Epithelial cell of prostate (primary cell): ENCODE data around the gene NPLOC4.
"Not testable (repeated sequence)": the region's sequence is repeated elsewhere in the genome, so short reads cannot be mapped to it uniquely, and the experiment has no call there.

Source experiments
- DNase-seq: peaks from one replicate; pipeline ENCODE4 v3.0.0-alpha.2; 2011; ENCODE audit warnings: low read depth, low spot score
- H3K27ac ChIP-seq: fragments of 450-650 bp; 2 replicates; pipeline ENCODE4 v1.5.1; 2017; ENCODE audit warnings: mild to moderate bottlenecking

The NPLOC4 gene

GRCh38 chr17:81636505-81637288 lies at the start of gene NPLOC4, which contains the start of gene TSPAN10:
NPLOC4 (minus strand) TSS chr17:81637112; CDS start chr17:81636930, 182 bp downstream.
TSPAN10 (plus strand) TSS chr17:81637196; CDS start chr17:81642413, 5,217 bp downstream.
- H3K27ac ChIP-seq, result peak within 1 kb of the TSS; percentile 86
- peak; percentile 26 for DNase-seq

- no peak overlapping the region for H3K27ac ChIP-seq
- no peak for DNase-seq
Observed at GRCh38 chr17:81686614-81687013, 49.7 kb upstream of the NPLOC4 start.

- H3K27ac ChIP-seq, result peak overlapping the region; percentile 98
- peak; percentile 63 for DNase-seq
Observed at GRCh38 chr17:81685108-81685507, 48.2 kb upstream of the NPLOC4 start.

- peak overlapping the region; percentile 98 for H3K27ac ChIP-seq
- DNase-seq, result peak; percentile 34
Observed at GRCh38 chr17:81684442-81684911, 47.6 kb upstream of the NPLOC4 start.

- DNase-seq, result peak; percentile 93
- peak within 1 kb of the TSS; percentile 98 for H3K27ac ChIP-seq
Observed at GRCh38 chr17:81683584-81684441, 46.9 kb upstream of the NPLOC4 start, which contains the start of the genes ARL16 and HGS. ARL16 (minus strand) TSS chr17:81683797; CDS start chr17:81683753, 44 bp downstream. HGS (plus strand) TSS chr17:81684011; CDS start chr17:81684067, 56 bp downstream.

- peak overlapping the region; percentile 98 for H3K27ac ChIP-seq
- no peak for DNase-seq
Observed at GRCh38 chr17:81683208-81683583, 46.3 kb upstream of the NPLOC4 start.

GRCh38 chr17:81682565-81683207 lies 45.8 kb upstream of the NPLOC4 start:
- H3K27ac ChIP-seq, result peak overlapping the region; percentile 98
- DNase-seq, result no peak

- no peak overlapping the region for H3K27ac ChIP-seq
- DNase-seq, result no peak
Observed at GRCh38 chr17:81681672-81682071, 44.8 kb upstream of the NPLOC4 start.

- no peak for DNase-seq
- no peak overlapping the region for H3K27ac ChIP-seq
Observed at GRCh38 chr17:81680150-81680549, 43.2 kb upstream of the NPLOC4 start.

- no peak for DNase-seq
- H3K27ac ChIP-seq, result no peak overlapping the region
Observed at GRCh38 chr17:81676906-81677305, 40.0 kb upstream of the NPLOC4 start.

GRCh38 chr17:81675515-81676221 lies 38.8 kb upstream of the NPLOC4 start:
- not testable (repeated sequence) for DNase-seq, H3K27ac ChIP-seq

- DNase-seq, result no peak
- no peak overlapping the region for H3K27ac ChIP-seq
Observed at GRCh38 chr17:81673561-81674258, 36.8 kb upstream of the NPLOC4 start.

GRCh38 chr17:81672954-81673353 lies 36.0 kb upstream of the NPLOC4 start:
- DNase-seq, result no peak
- H3K27ac ChIP-seq, result no peak overlapping the region

GRCh38 chr17:81672504-81672903 lies 35.6 kb upstream of the NPLOC4 start:
- DNase-seq, result no peak
- no peak overlapping the region for H3K27ac ChIP-seq

- no peak for DNase-seq
- peak overlapping the region; percentile 83 for H3K27ac ChIP-seq
Observed at GRCh38 chr17:81667754-81668153, 30.8 kb upstream of the NPLOC4 start.

GRCh38 chr17:81666342-81667191 lies 29.7 kb upstream of the NPLOC4 start, which contains the start of the genes CCDC137 and OXLD1:
CCDC137 (plus strand) TSS chr17:81666737; CDS start chr17:81666767, 30 bp downstream.
OXLD1 (minus strand) TSS chr17:81666605; CDS start chr17:81666577, 28 bp downstream.
- DNase-seq, result peak; percentile 85
- peak within 1 kb of the TSS; percentile 83 for H3K27ac ChIP-seq

- DNase-seq, result no peak
- peak overlapping the region; percentile 83 for H3K27ac ChIP-seq
Observed at GRCh38 chr17:81666092-81666341, 29.1 kb upstream of the NPLOC4 start.
